Upper lobe of left lung (tissue), 6 donors: Measurements from ENCODE around the gene IGSF21. TPM values are rescaled to one million over a fixed set of nuclear protein-coding genes. Genes with fewer than 3 reads are reported as not detected.

Experiments used
- ATAC-seq, 2 donors: fragments of 200-7000 bp; cut with Tn5 transposase; one replicate each; pipeline ENCODE4 v1.9.1; 2022; ENCODE audit warnings: mild to moderate bottlenecking in 2 of 2, moderate library complexity in 2 of 2; ENCODE audit not compliant: low FRiP score in 2 of 2
- DNase-seq, 2 donors: peaks; one replicate each; pipeline ENCODE4 v3.0.0-alpha.2; 2019 to 2020
- H3K27ac ChIP-seq, 4 donors: fragments of 200-600 bp; sonication (generic); one replicate each; pipeline ENCODE4 v1.5.1; 2016 to 2019
- H3K27me3 ChIP-seq, 4 donors: fragments of 200-600 bp; sonication (generic); one replicate each; pipeline ENCODE4 v1.5.1; 2017 to 2019
- H3K36me3 ChIP-seq, 4 donors: fragments of 200-600 bp; sonication (generic); one replicate each; pipeline ENCODE4 v1.5.1; 2016 to 2019
- H3K4me1 ChIP-seq, 4 donors: fragments of 200-600 bp; sonication (generic); one replicate each; pipeline ENCODE4 v1.5.1; 2018 to 2019
- H3K4me3 ChIP-seq, 4 donors: fragments of 200-600 bp; sonication (generic); one replicate each; pipeline ENCODE4 v1.5.1; 2017 to 2019; ENCODE audit warnings: mild to moderate bottlenecking in 2 of 4, moderate library complexity in 1 of 4
- H3K9me3 ChIP-seq, 4 donors: fragments of 200-600 bp; sonication (generic); one replicate each; pipeline ENCODE4 v1.5.1; 2018 to 2019
- CTCF ChIP-seq, 6 experiments: fragments of 450-650 bp in 4 of 6; fragments of 200-600 bp in 2 of 6; sonication (generic) in 2 of 6; IDR thresholded peaks; one replicate each; pipeline ENCODE4 v1.5.1; 2016 to 2019; ENCODE audit warnings: antibody characterized with exemption in 6 of 6
- EP300 ChIP-seq, 4 donors: sonication (generic); formaldehyde crosslinking; IDR thresholded peaks; one replicate each; pipeline ENCODE4 v1.5.1; 2017; ENCODE audit warnings: antibody characterized with exemption in 4 of 4, control low read depth in 2 of 4
- POLR2A ChIP-seq, 4 donors: fragments of 450-650 bp; IDR thresholded peaks; one replicate each; pipeline ENCODE4 v1.5.1; 2016 to 2017; ENCODE audit warnings: antibody characterized with exemption in 4 of 4, mild to moderate bottlenecking in 2 of 4
- POLR2AphosphoS5 ChIP-seq, 2 donors: sonication (generic); formaldehyde crosslinking; IDR thresholded peaks; one replicate each; pipeline ENCODE4 v1.5.1; 2017; ENCODE audit warnings: antibody characterized with exemption in 2 of 2
- WGBS, 2 donors: methylation state at CpG; one replicate each; pipeline ENCODE4 v1.1.5; 2017 to 2018; 5-methylcytosine and 5-hydroxymethylcytosine counted together
- total RNA-seq, 6 donors: library from RNA; depleted of rRNA in 4 of 6; stranded (reverse); fragments of >200 nt in 4 of 6; gene quantifications; one replicate each; pipeline versions ENCODE4 v1.1.0 to v1.2.1, GENCODE V29; 2016 to 2021
- donor health status: DM: no; HTN: no; CAD: no; lungs with moderate emphysema.
- donor health status: DM: no; HTN: yes; CAD: no; lungs with severe emphysema.

The IGSF21 gene
- total RNA-seq, 6 donors from 2014 or later, result 1.1 to 2.9 (median 2.0) TPM; not detected in 1

- no peak overlapping the region for H3K4me3 ChIP-seq
- no peak for ATAC-seq
Observed at GRCh38 chr1:18353992-18354391, 246.4 kb downstream of the IGSF21 start.

GRCh38 chr1:18354612-18355011 lies 247.0 kb downstream of the IGSF21 start:
- H3K4me1 ChIP-seq, result peaks cover 0 to 6% (median 0%) of the 10 kb centered on the region in 4 donors
- DNase-seq, result no peak
- TF ChIP-seq POLR2AphosphoS5 (IDR thresholded peaks at IDR 0.05) (no peak), EP300 (IDR thresholded peaks at IDR 0.05) (no peak), CTCF (IDR thresholded peaks at IDR 0.05) (no peak), POLR2A (IDR thresholded peaks at IDR 0.05) (no peak)
- ATAC-seq, result no peak
- H3K27ac ChIP-seq, result no peak overlapping the region
- no peaks in the 10 kb centered on the region for H3K36me3 ChIP-seq
- H3K9me3 ChIP-seq, result no peaks in the 10 kb centered on the region
- H3K4me3 ChIP-seq, result no peak overlapping the region
- WGBS, 2 donors, result 4 to 6% methylated on average over 3 of the region's 3 CpGs
- H3K27me3 ChIP-seq, result no peaks in the 10 kb centered on the region

More at GRCh38 chr1:18353992-18354391, 246.4 kb downstream of the IGSF21 start:
- peaks cover 0 to 6% (median 0%) of the 10 kb centered on the region in 4 donors for H3K4me1 ChIP-seq
- DNase-seq, result no peak
- WGBS, 2 donors, result 73 to 78% methylated on average over 2 of the region's 2 CpGs
- TF ChIP-seq EP300 (IDR thresholded peaks at IDR 0.05) (no peak), POLR2A (IDR thresholded peaks at IDR 0.05) (no peak), POLR2AphosphoS5 (IDR thresholded peaks at IDR 0.05) (no peak), CTCF (IDR thresholded peaks at IDR 0.05) (no peak)
- no peaks in the 10 kb centered on the region for H3K36me3 ChIP-seq
- no peaks in the 10 kb centered on the region for H3K27me3 ChIP-seq
- no peaks in the 10 kb centered on the region for H3K9me3 ChIP-seq
- H3K27ac ChIP-seq, result no peak overlapping the region

- TF ChIP-seq POLR2A (IDR thresholded peaks at IDR 0.05) (no peak), CTCF (IDR thresholded peaks at IDR 0.05) (no peak), POLR2AphosphoS5 (IDR thresholded peaks at IDR 0.05) (no peak)
- Histone ChIP-seq H3K4me3 (no peak overlapping the region), H3K9me3 (no peaks in the 10 kb centered on the region), H3K27ac (no peak overlapping the region), H3K4me1 (peaks cover 0 to 6% (median 0%) of the 10 kb centered on the region in 4 donors), H3K36me3 (no peaks in the 10 kb centered on the region), H3K27me3 (no peaks in the 10 kb centered on the region)
- WGBS, 2 donors, result 55% methylated on average over 9 of the region's 9 CpGs
- DNase-seq (no peak), ATAC-seq (no peak)
Observed at GRCh38 chr1:18357622-18358230, 250.1 kb downstream of the IGSF21 start.

DNA sequence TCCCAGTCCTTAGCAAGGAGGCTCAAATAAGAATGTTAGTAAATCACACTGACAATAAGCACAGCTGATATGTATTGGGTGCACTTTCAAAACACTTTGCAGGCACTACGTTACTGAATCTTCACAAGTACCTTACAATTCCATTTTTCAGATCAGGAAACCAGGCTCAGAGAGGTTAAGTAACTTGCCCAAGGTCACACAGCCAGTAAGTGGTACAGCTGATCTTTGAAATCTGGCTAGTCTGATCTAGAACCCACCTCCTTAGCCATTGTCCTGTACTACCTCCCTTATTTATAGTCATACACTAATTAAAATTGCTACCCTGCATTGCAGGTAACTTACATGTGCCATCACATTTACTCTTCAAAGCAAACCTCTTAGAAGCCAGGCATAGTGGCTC lies 251.0 kb downstream of the IGSF21 start:
- H3K27me3 ChIP-seq, result no peaks in the 10 kb centered on the region
- H3K4me1 ChIP-seq, result peaks cover 0 to 6% (median 0%) of the 10 kb centered on the region in 4 donors
- 22 to 93% methylated on average over 1 of the region's 1 CpG for WGBS, 2 donors
- H3K4me3 ChIP-seq, result no peak overlapping the region
- no peak overlapping the region for H3K27ac ChIP-seq
- no peaks in the 10 kb centered on the region for H3K9me3 ChIP-seq
- ATAC-seq (no peak), DNase-seq (no peak)
- TF ChIP-seq EP300 (IDR thresholded peaks at IDR 0.05) (no peak), POLR2AphosphoS5 (IDR thresholded peaks at IDR 0.05) (no peak), POLR2A (IDR thresholded peaks at IDR 0.05) (no peak), CTCF (IDR thresholded peaks at IDR 0.05) (no peak)
- no peaks in the 10 kb centered on the region for H3K36me3 ChIP-seq

DNA sequence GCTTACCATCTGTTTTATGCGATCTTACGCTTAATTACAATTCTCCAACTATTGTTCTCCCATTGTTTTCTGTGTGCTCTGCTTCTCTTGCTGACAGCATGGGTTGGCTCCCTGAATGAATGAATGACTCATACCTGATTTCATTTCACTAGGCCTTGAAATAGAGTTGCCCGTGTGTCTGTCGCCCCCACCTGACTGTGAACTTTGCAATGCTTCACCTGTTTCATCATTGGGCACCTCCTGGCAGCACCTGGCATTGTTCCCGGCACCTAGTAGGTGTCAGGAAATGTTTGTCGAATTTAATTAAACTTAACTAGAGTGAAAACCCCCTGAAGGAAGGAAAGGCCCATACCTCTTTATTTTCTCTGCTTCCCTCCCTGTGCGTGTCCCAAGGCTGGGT lies 252.7 kb downstream of the IGSF21 start:
- 73 to 85% methylated on average over 7 of the region's 7 CpGs for WGBS, 2 donors
- H3K4me3 ChIP-seq, result no peak overlapping the region
- H3K36me3 ChIP-seq, result no peaks in the 10 kb centered on the region
- no peak for ATAC-seq
- no peak overlapping the region for H3K27ac ChIP-seq
- no peak for DNase-seq
- H3K9me3 ChIP-seq, result no peaks in the 10 kb centered on the region
- H3K4me1 ChIP-seq, result no peaks in the 10 kb centered on the region
- H3K27me3 ChIP-seq, result no peaks in the 10 kb centered on the region
- TF ChIP-seq EP300 (IDR thresholded peaks at IDR 0.05) (no peak), POLR2AphosphoS5 (IDR thresholded peaks at IDR 0.05) (no peak)
